Right renal pelvis (tissue), 4 donors: ENCODE measurements around the gene LYPD6B. TPM values are rescaled to one million over a fixed set of nuclear protein-coding genes. Genes with fewer than 3 reads are reported as not detected.
A peak's percentile ranks its signal among the peaks of the same experiment; 100 is the strongest.

Source experiments
- DNase-seq, 4 donors: peaks; one replicate each; pipeline ENCODE4 v3.0.0-alpha.2; 2013; ENCODE audit warnings: low read depth in 4 of 4, low spot score in 3 of 4, missing footprints in 1 of 4
- polyA plus RNA-seq, 4 donors: library from polyadenylated mRNA; unstranded; fragments of 120-200 nt; gene quantifications; one replicate each; pipeline ENCODE4 v1.2.1, GENCODE V29; 2013; ENCODE audit not compliant: insufficient read length in 4 of 4

Gene LYPD6B
- polyA plus RNA-seq, 4 donors = 27.1 to 37.7 (median 28.9) TPM

DNA sequence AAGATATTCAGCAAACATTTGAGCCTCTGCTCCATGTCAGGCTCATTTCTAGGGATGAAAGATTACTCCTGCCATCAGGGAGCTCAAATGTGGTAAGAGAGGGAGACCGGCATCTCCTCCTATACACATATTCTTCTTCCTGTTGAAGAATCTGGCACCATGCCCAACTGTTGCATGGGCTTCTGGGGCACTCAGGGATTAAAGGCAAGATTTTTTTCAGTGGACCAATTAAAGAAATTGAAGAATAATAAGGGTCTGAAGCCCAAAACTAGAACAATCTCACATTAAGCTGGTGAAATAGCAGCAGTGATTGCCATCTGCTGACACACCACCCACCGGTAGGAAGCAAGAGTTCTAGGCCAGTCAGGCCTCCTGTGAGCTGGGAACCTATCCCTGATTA lies 146.5 kb downstream of the LYPD6B start:
- no peak for DNase-seq

DNA sequence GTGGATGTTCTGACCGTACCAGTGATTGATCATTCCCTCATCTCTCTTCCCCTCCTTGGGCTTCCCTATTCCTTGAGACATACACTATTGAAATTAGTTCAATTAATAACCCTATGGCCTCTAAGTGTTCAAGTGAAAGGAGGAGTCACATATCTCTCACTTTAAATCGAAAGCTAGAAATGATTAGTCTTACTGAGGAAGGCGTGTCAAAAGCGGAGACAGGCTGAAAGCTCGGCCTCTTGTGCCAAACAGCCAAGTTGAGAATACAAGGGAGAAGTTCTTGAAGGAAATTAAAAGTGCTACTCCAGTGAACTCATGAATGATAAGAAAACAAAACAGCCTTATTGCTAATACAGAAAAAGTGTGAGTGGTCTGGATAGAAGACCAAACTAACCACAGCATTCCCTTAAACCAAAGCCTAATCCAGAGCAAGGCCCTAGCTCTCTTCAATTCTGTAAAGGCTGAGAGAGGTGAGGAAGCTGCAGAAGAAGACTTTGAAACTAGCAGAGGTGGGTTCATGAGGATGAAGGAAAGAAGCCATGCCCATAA lies 147.5 kb downstream of the LYPD6B start:
- DNase-seq = no peak

GRCh38 chr2:149187057-149187456 lies 148.6 kb downstream of the LYPD6B start:
- no peak for DNase-seq

DNA sequence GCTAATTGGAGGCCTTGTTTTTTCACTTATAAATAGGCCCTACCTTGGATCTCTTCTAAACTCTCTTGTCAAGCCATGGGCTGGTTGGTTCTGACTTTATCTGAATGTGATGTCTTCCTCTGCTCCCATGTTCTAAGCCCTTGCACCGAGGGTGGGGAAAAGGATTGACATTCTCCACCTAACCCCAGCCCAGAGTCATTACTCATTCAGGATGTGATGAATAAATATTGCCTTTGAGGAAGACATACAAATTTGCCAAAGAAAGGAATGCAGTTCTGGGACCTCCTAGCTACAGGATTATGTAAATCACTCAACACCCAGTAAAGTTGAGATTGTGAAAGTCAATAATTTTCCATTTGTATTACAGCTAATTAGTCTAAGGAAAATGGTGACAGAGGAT lies 149.8 kb downstream of the LYPD6B start:
- no peak for DNase-seq

DNA sequence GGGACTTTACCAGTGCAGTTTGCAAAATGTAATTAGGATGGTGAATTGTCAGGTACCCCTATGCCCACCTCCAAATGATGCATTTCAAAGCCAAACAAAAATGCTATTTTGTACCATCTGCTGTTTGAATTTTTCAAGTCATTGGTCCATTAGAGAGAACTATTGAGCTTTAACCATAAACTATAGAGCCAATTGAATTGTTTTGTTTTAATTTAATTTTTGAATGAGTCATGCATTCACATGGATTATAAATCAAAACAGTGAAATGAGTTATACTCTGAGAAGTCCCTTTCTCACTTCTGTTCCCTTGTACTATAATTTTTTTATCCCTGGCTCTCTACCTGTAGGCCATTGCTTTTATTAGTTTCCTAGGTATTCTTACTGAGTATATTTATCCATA lies 151.3 kb downstream of the LYPD6B start:
- DNase-seq = no peak

GRCh38 chr2:149191915-149192314 lies 153.4 kb downstream of the LYPD6B start:
- no peak for DNase-seq

GRCh38 chr2:149192427-149192826 lies 153.9 kb downstream of the LYPD6B start:
- DNase-seq = no peak

DNA sequence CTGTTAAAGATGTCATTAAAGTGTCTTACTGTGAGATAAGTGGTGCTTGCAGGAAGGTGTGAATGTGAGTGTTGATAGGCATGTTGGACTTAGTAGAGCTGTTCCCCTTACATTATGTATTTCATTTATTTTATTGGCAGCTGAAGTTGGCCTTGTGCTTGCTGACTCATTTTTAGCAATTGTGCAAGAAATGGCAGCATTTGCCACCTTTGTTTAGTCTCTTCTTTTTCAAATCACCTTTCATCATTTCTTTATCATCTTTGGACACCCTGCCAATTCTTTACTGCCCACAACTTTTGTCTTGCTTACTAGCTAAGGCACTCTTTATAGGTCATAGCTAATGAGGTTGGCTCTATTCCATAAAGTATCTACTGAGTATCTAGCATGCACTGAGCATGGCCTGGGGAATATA lies 161.6 kb downstream of the LYPD6B start:
- DNase-seq = no peak

- no peak for DNase-seq
Measured at GRCh38 chr2:149204686-149205085, 166.2 kb downstream of the LYPD6B start.

GRCh38 chr2:149205143-149205542 lies 166.6 kb downstream of the LYPD6B start:
- DNase-seq = no peak

DNA sequence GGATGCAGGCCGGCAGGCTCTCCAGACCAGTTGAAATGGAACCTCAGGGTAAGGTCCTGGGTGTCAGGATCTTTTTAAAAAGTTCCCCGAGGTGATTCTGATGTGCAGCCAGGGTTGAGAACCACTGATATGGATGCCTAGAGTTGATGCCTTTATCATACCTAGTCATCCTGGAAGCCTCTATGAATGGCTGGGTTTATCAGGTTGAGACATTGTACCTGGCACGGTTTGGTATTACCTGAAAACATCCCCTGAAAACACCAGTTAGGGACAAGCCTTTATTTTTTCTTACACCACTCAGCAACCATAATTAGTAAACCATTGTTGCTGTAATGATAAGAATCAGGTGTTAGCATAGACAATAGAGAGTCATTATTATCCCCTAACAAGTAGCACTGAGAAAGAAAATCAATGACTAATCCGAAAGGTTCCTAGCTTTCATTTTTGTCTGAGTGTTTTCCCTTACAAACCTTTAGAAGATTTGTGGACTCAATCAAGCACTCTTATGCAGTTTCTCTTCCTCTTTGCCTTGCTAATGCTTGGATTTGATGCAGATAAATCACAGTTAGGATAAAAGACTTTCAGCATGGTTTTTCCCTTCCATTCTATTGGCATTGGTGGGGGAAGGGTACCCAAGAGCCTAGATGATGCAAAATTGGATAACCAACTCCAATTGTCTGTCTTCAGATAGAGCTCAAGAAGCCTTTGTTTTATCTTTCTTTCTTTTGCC lies 175.4 kb downstream of the LYPD6B start:
- DNase-seq = no peak

GRCh38 chr2:149218497-149218896 lies 180.0 kb downstream of the LYPD6B start:
- no peak for DNase-seq

DNA sequence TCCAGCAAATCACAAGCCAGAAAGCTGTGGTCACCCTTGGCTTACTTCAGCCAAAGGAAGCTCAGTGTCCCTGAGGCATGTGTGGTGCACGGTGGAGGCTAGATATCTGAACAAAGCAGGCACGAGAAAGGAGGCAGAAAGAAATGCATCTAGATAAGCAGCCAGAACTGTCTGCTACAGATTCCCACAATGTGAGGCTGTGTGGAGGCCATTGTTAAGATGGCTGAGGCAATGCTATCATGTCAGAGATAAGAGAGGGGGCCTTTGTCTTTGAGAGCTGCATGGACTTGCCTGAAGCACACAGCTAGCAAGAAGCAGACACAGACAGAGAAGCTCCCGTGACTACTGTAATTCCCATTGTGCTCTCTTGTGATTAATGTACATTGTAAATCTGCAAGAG lies 181.4 kb downstream of the LYPD6B start:
- DNase-seq = no peak

- DNase-seq = no peak
Measured at GRCh38 chr2:149221002-149221401, 182.5 kb downstream of the LYPD6B start.

DNA sequence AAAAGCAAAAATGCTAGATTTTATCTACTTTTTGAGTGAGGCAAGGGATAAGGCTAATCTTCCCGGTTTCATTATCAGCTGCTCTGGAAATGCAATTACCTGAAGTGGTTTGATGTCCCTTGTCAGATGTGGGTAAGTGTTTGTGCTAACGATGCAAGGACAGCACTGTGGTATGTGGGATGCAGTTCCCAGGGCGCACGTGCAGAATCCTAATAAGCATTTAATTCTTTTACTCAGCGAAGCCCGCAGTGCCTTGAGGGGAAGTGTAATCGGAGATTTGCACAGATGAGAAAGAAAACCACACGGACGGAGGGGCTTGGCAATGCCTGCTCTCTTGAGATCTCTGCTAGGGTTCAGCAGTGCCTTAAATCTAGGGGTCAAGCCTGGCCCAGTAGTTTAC lies 183.4 kb downstream of the LYPD6B start:
- DNase-seq = peak in 2 of 4 donors; percentile 30 to 35

DNA sequence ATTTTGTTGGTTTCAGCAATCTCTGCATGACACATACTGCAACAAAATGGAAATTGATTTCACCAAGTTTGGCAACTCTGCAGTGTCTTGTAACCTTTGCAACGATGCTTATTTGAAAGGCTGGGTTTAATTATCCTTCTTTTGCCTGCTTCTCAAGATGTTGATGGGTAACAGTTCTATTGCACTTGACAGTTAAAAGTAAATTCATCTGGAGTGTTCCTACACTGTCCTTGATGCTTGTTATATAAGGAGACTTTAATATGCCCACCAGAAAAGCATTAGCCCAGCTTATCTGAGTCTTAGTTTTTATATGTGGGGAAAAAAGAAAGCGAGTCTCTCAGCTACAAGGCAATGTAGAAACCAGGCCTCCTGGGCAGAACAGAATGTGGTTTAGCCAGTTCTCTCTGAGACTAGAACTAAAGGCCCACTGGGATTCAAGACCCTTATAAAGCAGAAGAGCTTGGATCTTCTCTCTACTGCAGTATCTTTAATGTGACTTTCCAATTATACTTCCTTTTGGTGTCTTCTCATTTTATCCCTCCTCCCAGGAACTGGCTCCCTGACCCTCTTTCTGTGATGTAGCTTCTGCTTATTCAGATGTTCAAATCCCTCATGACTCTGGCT lies 185.1 kb downstream of the LYPD6B start:
- DNase-seq = no peak

DNA sequence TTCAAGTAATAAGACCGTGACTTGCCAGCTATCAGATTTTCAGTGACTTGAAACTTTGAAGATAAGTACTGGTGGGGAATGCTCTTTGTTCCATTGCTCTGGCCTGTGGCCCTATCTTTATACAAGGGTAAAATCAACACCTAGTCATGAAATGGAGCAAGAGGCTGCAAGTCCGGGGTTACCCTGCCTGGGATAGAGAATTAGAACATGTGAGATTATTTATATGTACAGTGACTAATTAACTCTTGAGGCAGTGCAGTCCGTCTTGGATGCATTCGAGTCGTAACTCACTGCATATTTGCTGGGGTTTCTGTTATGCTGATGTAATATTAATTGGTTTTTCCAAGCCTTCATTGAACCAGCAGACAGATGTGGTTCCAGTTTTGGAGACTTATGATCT lies 186.0 kb downstream of the LYPD6B start:
- no peak for DNase-seq

DNA sequence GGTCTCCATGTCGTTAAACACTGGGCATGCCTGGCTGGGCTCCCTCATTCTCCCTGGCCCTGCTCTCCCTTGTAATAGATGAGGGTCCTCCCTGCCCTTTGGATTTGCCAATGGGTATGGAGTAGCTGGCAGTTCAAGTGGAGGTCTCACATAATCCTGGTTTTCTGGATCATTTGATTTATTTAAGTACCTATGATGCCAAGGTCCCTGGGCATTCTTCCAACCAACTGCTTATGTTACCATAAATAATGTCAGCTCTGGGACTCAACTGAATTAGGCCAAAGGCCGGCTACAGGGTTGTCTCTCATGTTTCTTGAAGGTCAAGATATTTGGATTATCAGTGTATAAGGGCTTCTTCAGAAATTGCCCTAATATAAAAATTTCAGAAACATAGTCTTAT lies 186.9 kb downstream of the LYPD6B start:
- no peak for DNase-seq

DNA sequence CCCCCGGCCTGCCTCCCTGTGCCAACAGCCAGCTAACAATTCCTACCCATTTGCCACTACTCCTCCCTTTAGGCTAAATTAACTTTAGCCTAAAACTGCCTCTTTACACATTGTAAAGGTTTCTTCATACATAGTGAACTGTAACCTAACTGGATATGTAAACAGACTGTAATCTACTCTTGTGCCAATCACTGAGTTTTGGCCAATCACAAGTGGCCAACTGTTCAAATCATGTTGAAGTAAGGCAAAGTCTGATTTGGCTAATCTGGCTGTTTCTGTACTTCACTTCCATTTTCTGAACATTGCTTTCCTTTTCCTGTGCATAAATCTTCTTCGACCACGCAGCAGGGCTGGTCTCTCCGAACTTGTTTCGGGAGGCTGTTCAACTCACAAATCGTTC lies 188.3 kb downstream of the LYPD6B start:
- DNase-seq = no peak

- DNase-seq = no peak
Measured at GRCh38 chr2:149235816-149236375, 197.4 kb downstream of the LYPD6B start.

- DNase-seq = no peak
Measured at GRCh38 chr2:149236410-149236809, 197.9 kb downstream of the LYPD6B start.

- DNase-seq = no peak
Measured at GRCh38 chr2:149246186-149246585, 207.7 kb downstream of the LYPD6B start.
